Stimulated activated CD8-positive, alpha-beta memory T cell treated with anti-CD3 and anti-CD28 coated beads, Interleukin-15, amount 100 ng/mL, for 1 hour (primary cell): ENCODE measurements around the gene PHF2.

Experiments
- DNase-seq: peaks from one replicate; pipeline ENCODE4 v3.0.0-alpha.2; 2020; ENCODE audit warnings: low read depth

Gene PHF2

DNA sequence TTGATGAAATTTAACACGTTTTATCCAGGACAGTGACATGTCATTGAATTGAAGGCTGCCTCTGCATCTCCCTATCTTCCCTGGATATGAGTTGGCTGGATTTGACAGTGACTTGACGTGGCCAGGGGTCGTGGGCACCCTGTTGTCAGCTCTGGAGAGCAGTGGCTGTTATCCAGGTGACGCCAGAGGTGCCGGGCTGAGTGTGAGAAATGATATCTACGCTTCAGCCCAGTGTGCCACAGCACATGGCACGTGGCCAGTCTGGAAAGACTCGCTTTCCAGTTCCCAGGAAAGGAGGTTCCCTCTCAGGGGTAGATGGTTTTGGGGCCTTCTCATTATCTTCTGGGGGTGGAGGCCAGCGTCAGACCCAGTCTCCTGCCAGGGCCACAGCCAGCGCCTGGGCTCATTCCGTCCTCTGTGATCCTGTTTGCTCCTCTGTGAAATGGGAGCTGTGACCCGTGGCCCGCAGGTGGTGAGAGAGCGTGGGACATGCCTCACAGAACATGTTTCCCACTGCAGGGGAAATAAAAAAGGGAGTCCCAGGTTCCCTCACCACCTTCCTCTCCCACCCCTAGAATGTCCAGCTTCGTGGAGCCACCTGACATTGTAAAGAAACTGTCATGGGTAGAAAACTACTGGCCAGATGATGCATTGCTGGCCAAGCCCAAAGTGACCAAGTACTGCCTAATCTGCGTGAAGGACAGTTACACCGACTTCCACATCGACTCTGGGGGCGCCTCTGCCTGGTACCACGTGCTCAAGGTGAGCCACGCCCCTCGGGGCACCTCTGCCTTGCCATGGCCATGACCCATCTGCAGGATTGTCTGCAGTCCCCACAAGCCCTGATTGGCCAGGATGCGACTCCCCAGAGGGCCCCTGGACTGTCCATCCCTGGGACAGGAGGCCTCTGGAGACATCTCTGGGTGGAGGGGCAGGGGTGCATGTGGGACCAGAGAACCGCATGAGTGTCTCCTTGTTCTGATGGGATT, 76.5 kb downstream of the PHF2 start:
- no peak for DNase-seq

DNA sequence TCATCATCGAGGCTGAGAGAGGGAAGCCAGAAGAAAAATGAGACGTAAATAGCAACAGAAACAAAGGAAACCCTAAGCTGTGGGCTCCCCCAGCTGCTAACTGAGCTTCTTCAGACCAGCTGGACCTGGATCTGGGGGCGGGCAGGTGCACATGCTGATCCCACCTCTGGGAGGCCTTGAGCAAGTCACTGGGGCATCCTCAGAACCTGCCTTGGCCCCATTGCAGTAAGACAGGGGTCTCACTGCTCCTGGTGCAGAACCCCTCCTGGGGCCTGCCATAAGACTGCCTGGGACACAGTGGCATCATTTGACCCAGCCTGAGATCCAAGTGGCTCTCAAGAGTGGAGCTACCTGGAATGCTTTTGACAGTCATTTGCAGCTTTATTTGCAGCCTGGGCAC, 77.4 kb downstream of the PHF2 start:
- DNase-seq, result no peak

DNA sequence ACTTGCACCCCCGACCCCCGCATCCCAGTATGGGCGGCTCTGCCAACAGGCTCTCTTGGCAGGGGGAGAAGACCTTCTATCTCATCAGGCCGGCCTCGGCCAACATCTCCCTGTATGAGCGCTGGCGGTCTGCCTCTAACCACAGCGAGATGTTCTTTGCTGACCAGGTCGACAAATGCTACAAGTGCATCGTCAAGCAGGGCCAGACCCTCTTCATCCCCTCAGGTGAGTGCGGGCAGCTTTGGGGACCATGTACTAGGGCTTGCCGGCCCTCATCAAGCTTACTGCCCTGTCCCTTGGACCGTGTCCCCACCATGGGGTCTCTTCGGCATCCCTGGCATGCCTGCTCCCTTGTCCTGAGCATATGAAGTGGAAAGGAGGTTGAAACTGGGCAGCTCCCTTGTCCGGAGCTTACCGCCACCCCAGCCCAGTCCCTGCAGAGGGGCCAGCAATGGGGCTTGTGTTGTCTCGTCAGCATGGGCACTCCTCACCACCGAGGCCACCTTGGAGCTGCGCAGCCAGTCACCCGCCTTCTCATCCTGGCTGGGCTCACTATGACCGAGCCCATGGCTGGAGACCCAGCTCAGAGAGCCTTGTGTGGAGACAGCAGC, 78.1 kb downstream of the PHF2 start:
- DNase-seq, result no peak

DNA sequence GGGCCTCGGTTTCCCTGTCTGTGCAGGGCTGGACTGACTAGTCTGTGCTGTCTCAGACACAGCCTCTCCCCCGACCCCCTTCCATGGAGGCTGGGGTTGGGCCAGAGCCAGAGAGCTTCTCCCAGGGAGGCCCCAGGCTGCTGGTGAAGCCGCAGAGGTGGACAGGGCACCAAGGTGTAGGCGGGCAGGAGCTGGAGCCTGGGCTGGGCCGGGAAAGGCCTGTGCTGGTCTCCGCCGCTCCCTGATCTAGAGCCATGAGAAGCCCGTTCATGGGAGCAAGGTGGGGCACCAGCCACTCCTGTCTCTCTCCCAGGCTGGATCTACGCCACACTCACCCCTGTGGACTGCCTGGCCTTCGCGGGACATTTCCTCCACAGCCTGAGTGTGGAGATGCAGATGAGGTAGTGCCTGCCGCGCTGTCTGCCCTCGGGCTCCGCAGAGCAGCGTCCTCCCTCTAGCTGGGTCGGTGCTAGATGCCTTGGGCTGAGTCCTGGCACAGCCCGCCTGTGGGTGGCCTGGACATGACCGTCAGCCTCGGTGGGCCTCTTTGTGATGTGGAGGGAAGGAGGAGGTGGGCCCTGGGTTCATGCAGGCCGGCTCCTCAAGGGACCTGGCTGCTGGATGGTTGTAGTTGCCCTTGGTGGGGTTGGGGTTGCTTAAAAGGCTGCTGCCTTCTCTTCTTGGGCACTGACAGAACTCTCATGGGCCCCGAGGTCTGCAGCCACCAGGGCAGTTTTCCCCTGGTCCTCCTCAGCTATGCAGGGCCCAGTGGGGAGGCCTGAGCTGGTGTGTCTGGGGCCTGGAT, 79.4 kb downstream of the PHF2 start:
- no peak for DNase-seq

DNA sequence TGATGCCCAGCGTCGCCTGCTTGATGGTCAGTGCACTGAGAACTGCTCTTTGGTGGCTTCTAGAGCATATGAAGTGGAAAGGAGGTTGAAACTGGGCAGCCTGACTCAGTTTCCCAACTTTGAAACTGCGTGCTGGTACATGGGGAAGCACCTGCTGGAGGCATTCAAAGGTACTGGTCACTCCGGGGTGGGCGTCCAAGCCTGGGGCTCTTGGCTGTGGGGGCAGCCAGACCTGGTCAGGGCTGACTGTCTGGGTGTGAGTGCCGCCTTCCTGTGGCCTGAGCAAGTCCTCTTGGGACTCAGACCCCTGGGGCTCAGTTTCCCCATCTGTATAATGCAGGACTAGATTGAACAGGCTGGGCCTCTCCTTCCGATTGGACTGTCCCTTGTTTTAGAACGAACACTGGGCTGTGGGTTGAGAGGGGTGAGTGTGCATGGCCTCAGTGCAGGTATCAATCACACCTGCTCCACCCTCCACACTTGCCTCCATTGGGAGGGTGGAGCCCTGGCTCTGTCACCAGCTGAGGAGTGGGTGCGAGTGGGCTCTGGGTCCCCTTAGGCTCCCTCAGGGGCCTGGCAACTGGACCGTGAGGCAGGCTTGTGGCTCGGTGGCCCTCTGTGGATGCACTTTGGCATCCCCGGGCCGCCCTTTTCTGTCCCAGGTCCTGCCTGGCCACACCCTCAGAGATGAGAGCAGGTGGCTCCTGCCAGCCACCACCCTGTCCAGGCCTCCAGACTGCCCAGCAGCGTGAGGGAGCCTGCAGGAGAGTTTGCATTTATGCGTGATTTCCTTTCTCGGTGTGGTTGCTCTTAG, 80.2 kb downstream of the PHF2 start:
- DNase-seq, result no peak

DNA sequence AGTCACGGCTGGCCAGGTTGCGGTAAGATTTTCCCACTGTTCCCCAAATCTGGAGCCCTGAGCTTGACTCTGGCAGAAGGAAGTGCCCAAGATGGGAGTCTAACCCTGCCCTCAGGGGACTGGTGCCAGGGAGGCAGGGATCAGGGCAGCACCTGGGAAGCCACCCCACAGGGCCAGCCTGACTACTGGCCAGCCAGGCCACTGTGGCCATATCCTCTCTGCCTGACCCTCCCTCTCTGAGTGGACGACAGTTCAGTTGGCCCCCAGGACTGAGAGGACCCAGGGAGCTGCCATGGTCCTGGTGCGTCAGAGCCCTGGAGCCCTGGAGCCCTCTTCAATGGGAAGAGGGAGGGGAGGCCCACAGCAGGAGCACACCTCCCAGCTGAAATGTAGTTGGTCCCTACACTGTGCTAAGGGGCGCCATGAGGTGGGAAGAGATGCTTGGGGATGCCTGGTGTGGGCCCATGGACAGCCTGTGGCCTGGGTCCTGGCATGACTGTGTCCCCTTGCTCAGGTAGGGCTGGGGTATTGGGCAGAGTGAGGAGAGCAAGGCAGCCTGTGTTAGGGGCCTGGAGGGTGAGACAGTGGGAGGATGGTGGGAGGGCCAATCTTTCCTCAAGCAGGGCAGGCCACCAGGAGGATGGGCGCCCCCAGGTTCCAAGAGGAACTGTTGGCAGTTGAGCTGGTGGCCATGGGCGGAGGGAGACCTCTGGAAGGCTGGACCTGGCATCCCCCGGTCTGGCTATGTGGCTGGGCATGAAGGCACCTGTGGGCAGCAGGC, 81.1 kb downstream of the PHF2 start:
- no peak for DNase-seq

DNA sequence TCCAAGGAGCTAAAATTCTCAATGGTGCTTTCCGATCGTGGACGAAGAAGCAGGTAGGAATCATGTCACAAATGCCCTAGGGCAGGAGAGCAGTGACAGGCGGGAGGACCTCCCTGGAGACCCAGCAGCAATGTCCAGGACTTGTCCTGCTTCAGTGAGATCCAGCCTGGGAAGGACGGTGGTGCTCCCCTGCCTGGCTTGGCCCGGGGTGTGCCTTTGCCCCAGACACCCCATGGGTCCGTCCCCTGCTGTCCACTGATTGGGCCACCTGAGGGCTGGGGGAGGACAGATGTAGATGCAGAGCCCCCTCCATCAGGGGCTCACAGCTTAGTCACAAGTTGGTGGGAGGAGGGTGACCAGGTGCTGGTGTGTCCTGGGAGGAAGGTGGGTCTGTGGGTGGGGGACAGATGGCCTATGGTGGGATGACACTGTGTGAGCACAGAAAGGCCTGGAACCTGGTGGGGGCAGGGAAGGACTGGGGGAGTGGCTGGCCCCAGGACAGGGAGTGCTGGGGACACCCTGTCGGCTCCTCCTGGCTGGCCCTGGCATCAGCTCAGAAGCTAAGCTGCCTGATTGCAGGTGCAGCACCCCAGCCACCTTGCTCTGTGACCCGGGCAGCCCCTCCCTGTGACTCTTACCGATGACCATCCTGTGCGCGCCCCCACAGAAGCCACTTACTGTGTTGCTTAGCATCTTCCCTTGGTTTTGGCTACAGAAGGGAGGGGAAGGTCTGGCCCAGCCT, 82.0 kb downstream of the PHF2 start:
- no peak for DNase-seq

DNA sequence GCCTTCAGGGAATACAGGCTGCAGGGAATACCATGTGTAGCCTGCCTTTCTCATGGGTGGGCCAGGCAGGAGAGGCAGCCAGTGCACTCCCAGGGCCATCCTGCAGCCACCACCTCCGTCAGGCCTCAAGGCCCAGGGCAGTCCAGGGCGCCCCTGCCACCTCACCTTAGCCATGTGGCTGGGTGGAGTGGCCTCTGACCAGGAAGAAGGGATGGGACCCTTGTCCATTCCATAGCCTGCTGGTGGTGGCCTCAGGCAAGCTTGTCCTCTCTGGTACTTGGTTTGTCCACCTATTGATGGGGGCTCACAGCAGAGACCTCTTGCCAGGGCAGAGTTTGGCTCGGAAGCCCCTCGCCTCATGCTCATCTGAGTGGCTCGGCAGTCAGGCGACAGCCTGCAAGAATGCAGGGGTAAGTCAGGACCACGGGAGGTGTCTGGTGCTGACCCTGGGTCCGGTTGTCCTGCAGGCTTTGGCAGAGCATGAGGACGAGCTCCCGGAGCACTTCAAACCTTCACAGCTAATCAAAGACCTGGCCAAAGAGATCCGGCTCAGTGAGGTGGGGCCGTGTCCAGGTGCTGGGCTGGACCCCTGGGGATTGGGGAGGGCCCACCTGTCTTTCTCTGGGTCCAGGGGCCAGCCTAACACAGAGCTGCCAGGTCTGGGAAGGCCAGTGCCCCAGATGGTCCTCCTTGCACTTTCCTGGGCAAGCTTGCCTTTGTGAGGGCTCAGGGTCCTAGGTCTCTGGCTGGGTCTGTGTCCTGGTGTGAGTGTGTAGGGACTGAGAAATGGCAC, 82.9 kb downstream of the PHF2 start:
- no peak for DNase-seq

DNA sequence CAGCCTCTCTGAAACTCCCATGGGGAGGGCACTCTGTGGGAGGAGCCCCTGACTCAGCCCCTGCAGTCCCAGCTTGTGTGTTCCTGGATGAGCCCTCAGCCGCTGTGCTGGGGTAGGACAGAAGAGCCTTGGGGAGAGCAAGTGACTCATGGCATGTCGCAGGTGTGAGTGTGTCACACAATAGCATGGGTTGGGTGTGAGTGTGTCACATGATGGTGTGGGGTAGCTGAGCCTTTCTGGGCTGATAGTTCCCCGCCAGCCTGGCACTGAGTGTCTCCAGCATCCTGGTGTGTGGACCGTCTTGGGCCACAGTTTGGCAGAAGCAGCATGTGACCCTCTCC, 83.4 kb downstream of the PHF2 start:
- DNase-seq, result no peak

DNA sequence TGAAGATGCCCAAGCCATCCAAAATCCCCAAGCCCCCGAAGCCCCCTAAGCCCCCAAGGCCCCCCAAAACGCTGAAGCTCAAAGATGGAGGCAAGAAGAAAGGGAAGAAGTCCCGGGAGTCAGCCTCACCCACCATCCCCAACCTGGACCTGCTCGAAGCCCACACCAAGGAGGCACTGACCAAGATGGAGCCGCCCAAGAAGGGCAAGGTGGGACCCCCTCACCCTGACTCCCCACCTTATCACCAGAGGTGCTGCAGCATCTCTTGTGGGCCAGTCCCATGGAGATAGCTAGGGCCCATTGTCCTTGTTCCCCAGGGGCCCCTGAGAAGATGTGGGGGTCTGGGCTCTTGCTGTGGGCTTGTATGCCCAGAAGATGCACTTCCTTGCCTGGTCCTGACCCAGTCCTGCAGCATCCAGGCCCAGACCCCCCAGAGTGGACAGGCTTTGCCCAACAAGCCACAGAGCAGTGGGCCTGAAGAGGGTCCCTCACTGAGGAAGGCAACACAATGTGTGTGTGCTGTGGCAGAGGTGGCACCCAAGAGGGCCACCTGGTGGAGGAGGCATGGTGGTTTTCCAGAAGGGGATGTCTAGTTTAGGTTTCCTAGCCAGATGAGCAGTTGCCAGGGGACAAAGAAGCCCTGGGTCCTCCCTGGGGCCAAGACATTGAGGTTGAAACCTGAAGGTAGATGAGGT, 84.1 kb downstream of the PHF2 start:
- DNase-seq, result no peak

DNA sequence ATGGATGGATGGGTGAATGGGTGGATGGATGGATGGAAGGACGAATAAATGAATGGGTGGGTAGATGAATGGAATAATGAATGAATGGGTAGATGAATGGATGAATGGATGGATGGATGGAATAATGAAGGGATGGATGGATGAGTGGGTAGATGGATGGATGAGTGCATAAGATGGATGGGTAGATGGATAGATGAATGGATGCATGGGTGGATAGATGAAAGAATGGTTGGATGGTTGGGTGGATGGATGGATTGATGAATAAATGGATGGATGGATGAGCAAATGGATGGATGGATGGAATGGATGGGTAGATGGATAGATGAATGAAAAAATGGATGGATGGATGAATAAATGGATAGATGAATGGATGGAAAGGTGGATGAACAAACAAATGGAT, 85.2 kb downstream of the PHF2 start:
- DNase-seq, result no peak

DNA sequence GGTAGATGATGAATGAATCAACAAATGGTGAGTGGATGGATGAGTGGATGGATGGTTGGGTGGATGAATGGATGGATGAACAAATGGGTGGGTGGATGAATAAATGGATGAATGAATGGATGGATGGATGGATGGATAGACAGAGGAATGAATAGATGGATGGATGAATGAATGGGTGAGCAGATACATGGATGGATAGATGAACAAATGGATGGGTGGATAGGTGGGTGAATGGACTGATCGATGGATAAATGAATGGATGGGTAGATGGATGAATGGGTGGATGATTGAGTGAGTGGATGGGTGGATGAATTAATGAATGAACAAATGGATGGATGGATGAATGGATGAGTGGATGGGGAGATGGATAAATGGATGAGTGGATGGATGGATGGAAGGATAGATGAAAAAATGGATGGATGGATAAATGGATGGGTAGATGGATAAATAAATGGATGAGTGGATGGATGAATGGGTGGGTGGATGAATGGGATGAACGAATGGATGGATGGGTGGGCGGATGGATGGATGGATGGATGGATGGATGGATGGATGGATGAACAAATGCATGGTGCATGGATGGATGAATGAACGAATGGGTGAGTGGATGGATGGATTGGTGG, 85.7 kb downstream of the PHF2 start:
- no peak for DNase-seq

DNA sequence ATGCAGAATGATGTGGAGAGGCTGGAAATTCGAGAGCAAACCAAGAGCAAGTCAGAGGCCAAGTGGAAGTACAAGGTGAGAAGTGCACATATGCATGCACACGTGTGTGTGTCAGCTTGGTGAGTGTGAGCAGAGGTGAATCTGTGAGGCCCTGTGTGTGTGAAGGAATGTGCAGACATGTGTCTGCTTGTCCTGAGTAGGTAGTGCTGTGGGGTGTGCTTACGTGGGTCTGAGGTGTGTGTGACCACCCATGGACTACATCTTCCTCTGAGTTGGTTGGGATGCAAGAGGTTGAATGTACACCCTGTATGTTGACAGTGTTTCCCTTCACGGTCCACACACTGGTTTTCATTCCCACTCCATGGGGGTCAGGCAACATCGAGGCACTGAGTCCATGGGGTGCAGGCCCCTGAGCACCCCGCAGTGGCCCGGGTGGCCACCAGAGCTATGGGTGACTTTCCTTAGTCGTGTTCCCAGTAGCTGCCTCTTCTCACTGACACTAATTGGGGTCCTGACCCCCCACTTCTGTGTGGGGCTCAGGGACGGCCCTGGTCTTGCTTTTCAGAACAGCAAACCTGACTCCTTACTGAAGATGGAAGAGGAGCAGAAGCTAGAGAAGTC, 86.7 kb downstream of the PHF2 start:
- no peak for DNase-seq

DNA sequence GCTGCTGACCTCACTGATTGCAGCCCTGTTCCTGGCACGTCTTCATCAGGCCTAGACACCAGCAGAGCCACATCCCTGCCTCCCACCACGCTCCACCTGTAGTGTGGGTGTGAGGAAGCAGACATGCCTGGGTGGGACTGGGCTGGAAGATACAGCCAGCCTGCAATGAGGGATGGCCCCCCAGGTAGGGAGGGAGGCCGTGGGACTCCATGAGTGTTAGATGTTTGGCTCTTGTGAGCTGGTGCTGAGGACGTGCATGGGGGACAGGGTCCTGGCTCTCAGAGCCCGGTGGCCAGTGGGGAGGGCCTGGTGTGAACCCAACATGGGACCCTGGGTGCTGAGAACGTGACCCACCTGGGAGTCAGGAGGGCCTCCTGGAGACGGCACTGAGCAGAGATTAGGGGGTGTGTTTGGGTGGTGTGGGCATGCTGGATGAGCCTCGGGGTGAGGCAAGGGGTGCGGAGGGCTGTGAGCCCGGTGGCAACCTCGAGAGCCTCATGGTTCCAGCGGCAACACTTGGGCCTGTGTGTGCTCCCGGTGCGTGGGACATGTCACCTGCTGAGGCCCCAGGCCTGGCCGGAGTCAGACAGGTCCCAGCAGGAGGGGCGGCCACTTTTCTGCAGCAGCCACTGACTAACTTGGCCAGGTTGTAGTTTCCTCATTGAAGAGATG, 87.6 kb downstream of the PHF2 start:
- no peak for DNase-seq

DNA sequence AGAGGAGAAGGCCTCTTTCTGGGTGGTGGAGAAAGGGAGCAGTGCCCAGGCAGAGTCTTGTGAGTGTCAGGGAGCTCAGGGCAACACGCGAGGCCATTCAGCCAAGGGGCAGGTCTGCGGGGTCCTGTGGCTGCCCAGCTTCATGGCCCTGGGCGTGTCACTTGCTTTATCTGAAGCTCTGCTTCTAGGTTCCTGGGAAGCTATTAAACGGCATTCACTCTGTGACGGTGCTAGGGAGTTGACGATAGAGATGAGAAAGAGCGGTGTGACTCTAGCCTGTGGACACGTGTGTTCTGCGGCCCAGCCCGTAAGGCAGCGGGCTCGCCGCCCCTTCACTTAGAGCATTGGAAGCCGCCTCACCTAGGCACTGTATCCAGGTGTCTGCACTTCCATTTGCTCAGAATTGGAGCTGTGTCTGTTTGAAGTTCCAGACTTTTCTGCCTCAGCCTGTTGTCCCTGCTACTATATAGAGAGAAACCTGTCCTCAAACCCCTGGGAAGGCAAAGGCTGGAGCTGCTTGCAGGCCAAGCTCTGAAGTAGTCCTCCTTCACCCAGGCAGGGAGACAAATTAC, 88.3 kb downstream of the PHF2 start:
- DNase-seq, result no peak

DNA sequence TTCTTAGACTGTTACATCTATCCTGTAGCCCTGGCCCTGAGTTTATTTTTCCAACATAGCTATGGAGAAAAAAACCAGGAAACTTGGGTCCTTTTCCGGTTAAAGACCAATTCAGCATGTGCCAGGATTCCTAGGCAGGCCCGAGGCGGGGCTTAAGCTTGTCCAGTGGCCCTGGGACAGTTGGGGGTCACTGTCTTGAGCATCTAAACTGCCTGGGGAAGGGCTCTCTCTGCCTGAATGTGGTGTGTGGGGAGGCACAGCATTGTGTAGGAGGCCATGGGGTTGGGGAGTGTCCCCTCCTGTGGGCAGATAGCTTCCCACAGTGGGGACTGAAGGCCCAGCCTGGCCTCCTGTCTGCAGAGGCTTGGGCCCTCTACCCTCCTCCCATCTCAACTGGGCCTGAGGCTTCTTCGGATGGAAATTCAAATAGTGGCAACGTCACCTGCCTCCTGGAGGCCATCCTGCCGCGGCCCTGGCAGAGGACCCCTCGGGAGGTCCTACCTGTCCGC, 88.8 kb downstream of the PHF2 start:
- DNase-seq, result no peak
